ENCODE measurements around the gene SLC38A2. TPM values are rescaled to one million over a fixed set of nuclear protein-coding genes. Genes with fewer than 3 reads are reported as not detected.

SLC38A2 gene
- total RNA-seq, 1 experiment from 2014 or later: 170 TPM

DNA sequence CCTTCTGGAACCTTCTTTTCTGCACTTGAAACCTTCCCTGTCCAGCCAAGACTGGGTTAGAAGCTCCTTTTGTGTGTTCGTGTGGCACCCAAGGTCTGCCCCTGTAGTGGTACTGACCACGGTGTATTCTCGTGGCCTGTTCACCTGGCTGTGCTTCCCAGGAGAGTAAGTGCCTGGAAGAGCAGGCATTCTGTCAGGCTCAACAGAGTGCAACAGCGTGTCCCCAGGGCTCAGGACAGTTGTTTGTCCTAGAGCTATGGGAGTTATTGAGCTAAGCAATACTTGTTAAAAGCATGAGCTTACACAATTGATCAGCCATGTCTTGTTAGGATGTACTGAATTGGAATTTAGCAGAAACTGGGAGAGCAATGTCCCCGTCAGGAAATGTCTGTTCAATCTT lies 12.9 kb upstream of the SLC38A2 start:
- intact Hi-C loops (cut with micrococcal nuclease; ENCODE audit: unreplicated experiment): loop anchor here (2.0 kb wide), 1 partner anchor 45 kb away; no protein-coding TSS in a partner anchor
- CTCF ChIA-PET: interaction anchor here (0.6 kb wide), 1 partner anchor 45 kb away, joined by 3 read pairs; no protein-coding TSS in a partner anchor
- Mint-ChIP-seq H3K27me3 (ENCODE audit: unreplicated experiment) (no peaks in the 10 kb centered on the region), H3K27ac (ENCODE audit: unreplicated experiment) (peak overlapping the region; percentile 68), H3K9me3 (ENCODE audit: low read depth, unreplicated experiment) (no peaks in the 10 kb centered on the region), H3K4me1 (ENCODE audit: low read depth, unreplicated experiment) (peaks cover 16% of the 10 kb centered on the region), H3K4me3 (ENCODE audit: low read depth, unreplicated experiment) (peak overlapping the region; percentile 89), H3K36me3 (ENCODE audit: insufficient read depth, unreplicated experiment) (peaks cover 30% of the 10 kb centered on the region)
- no peak for DNase-seq
- BruUV-seq (replicated peaks): no TSS peak
- TF ChIP-seq, protein P1, sequence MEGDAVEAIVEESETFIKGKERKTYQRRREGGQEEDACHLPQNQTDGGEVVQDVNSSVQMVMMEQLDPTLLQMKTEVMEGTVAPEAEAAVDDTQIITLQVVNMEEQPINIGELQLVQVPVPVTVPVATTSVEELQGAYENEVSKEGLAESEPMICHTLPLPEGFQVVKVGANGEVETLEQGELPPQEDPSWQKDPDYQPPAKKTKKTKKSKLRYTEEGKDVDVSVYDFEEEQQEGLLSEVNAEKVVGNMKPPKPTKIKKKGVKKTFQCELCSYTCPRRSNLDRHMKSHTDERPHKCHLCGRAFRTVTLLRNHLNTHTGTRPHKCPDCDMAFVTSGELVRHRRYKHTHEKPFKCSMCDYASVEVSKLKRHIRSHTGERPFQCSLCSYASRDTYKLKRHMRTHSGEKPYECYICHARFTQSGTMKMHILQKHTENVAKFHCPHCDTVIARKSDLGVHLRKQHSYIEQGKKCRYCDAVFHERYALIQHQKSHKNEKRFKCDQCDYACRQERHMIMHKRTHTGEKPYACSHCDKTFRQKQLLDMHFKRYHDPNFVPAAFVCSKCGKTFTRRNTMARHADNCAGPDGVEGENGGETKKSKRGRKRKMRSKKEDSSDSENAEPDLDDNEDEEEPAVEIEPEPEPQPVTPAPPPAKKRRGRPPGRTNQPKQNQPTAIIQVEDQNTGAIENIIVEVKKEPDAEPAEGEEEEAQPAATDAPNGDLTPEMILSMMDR (IDR thresholded peaks at IDR 0.05; ENCODE audit: unreplicated experiment): no peak

DNA sequence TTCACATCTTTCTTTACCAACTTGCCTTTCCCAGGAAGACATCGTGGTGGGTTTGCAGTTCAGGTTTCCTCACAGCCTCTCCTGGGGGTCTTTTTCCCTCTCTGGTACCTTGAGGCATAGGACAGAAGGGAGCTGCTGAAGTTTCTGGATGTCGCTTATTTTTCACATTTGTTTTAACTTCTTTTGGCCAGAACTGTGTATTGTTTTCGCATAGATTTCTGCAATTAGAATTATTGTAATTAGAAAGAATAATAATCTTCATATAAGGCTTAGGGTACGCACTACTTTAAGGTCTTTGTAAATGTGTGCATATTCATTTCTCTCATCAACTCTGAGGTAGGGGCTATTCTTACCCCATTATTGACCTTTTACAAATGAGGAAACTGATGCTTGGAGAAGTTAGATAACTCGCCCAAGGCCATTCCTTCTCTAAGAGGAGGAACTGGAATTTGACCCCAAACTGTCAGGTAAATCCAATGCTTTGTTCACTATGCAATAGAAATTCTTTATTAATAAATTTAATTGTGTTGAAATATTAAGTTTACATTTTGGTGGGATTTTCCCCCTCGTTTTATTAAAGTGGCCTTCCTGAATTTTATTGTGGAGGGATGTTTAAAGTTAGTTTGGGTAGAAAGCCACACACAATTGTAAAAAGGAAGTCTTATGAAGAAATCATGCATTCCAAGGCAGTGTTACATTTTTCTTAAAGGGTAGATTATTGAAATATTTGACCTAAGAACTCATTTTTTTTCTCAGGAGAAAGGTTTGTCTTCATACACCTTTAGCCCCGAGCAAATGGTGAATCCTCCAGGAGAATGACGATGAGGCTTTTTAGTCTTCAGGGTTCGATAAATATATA lies 12.1 kb upstream of the SLC38A2 start:
- CTCF ChIA-PET: no interaction called here

DNA sequence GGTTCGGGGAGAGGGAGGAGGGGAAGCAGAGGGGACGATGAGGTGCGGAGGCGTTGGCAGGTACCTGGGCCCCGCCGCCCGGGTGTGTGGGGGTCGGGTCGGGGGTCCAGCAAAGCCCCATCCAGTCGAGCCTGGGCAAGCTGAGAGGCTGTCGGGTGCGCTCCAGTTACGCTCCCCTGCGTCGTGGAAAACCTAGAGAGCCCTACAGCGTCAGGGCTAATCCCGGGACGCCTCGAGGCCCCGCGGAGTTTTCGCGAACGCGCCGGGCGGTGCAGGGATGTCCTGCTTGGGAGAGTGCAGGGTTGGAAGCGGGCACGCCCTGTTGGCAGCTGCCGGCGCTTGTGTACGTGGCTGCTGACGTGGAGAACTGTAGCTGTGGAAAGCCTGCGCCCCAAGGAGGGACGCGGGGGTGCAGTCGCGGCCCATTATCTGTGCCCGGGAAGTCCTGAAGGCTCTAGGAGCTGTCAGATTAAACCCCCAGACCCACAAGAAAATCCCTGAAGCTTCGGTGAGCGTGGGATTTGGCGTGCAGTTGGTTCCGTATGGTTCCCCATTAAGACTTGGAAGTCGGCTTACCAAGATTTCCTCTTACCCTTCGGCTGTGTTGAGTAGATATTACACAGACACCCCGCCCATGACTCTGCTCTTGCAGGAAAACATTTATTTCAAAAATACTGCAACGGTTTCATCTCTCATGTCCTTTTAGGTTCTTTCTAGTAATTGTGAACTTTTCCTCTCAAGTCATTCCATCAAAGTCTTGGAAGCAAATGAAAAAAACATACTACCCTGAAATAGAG lies 11.3 kb upstream of the SLC38A2 start:
- Mint-ChIP-seq H3K36me3 (ENCODE audit: insufficient read depth, unreplicated experiment) (peaks cover 30% of the 10 kb centered on the region), H3K27ac (ENCODE audit: unreplicated experiment) (peak overlapping the region; percentile 95), H3K27me3 (ENCODE audit: unreplicated experiment) (no peaks in the 10 kb centered on the region), H3K4me3 (ENCODE audit: low read depth, unreplicated experiment) (peak overlapping the region; percentile 89), H3K4me1 (ENCODE audit: low read depth, unreplicated experiment) (peaks cover 16% of the 10 kb centered on the region), H3K9me3 (ENCODE audit: low read depth, unreplicated experiment) (no peaks in the 10 kb centered on the region)
- DNase-seq: peak; percentile 69
- TF ChIP-seq, protein P1 (IDR thresholded peaks at IDR 0.05; ENCODE audit: unreplicated experiment): no peak
- intact Hi-C loops (cut with micrococcal nuclease; ENCODE audit: unreplicated experiment): loop anchor here (2.0 kb wide), 1 partner anchor 47 kb away; no protein-coding TSS in a partner anchor
- BruUV-seq (replicated peaks): no TSS peak
- CTCF ChIA-PET: no interaction called here

More for the DNA sequence above, 12.1 kb upstream of the SLC38A2 start:
- H3K4me3 Mint-ChIP-seq (ENCODE audit: low read depth, unreplicated experiment): peak overlapping the region; percentile 89
- H3K4me1 Mint-ChIP-seq (ENCODE audit: low read depth, unreplicated experiment): peaks cover 16% of the 10 kb centered on the region
- no peak for DNase-seq
- H3K27me3 Mint-ChIP-seq (ENCODE audit: unreplicated experiment): no peaks in the 10 kb centered on the region
- BruUV-seq (replicated peaks): TSS peak; percentile 44
- H3K36me3 Mint-ChIP-seq (ENCODE audit: insufficient read depth, unreplicated experiment): peaks cover 30% of the 10 kb centered on the region
- intact Hi-C loops (cut with micrococcal nuclease; ENCODE audit: unreplicated experiment): loop anchor here (2.0 kb wide), 1 partner anchor 46 kb away; no protein-coding TSS in a partner anchor
- H3K27ac Mint-ChIP-seq (ENCODE audit: unreplicated experiment): peak overlapping the region; percentile 95
- H3K9me3 Mint-ChIP-seq (ENCODE audit: low read depth, unreplicated experiment): no peaks in the 10 kb centered on the region
- TF ChIP-seq, protein P1 (IDR thresholded peaks at IDR 0.05; ENCODE audit: unreplicated experiment): no peak

DNA sequence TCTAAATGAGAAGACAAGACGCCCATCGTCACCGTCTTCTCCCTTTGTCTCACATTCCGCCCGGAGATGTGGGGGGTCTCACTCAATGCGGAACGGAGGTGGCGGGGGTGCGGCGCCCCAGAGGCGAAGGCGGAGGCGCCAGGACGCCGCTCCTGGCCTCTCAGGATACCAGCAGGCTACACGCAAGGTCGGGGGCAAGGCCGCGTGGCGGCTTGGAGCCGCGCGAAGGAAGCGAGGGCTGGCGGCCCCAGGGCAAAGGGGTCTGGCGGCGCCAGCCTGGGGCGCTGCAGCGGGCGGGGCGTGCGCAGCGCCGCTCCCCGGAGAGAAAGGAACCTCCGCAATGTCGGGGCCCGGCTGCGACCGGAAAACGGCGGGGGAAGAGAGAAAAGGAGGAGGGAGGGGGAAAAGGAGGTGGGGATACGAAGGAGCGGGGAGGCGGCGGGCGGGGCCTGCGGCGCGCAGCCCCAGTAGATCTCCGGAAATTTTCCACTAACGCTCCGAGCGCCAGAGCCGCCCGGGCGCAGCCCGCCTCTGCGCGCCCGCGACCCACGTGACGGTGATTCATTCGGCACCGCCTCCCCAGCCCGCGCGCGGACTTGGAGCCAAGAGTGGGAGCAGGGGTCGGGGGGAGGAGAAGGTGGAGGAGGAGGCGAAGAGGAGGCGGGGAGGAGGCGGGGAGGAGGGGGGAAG lies 10.5 kb upstream of the SLC38A2 start:
- H3K27ac Mint-ChIP-seq (ENCODE audit: unreplicated experiment): peak overlapping the region; percentile 95
- DNase-seq: peak; percentile 94
- intact Hi-C loops (cut with micrococcal nuclease; ENCODE audit: unreplicated experiment): no loop called here
- peaks cover 30% of the 10 kb centered on the region for H3K36me3 Mint-ChIP-seq (ENCODE audit: insufficient read depth, unreplicated experiment)
- no peaks in the 10 kb centered on the region for H3K27me3 Mint-ChIP-seq (ENCODE audit: unreplicated experiment)
- peaks cover 23% of the 10 kb centered on the region for H3K4me1 Mint-ChIP-seq (ENCODE audit: low read depth, unreplicated experiment)
- peak overlapping the region; percentile 89 for H3K4me3 Mint-ChIP-seq (ENCODE audit: low read depth, unreplicated experiment)
- TF ChIP-seq, protein P1 (IDR thresholded peaks at IDR 0.05; ENCODE audit: unreplicated experiment): no peak
- CTCF ChIA-PET: no interaction called here
- H3K9me3 Mint-ChIP-seq (ENCODE audit: low read depth, unreplicated experiment): no peaks in the 10 kb centered on the region
- BruUV-seq (replicated peaks): TSS peak; percentile 89
